IMR-90 (cell line): Measurements from ENCODE around the gene SMYD1. TPM values are rescaled to one million over a fixed set of nuclear protein-coding genes. Genes with fewer than 3 reads are reported as not detected.

Experiments
- ATAC-seq: fragments of 200-7000 bp; cut with Tn5 transposase; 2 replicates; pipeline ENCODE4 v1.9.1; 2020; ENCODE audit warnings: low read depth, mild to moderate bottlenecking, moderate library complexity
- BruUV-seq: library from RNA; stranded (reverse); fragments of 400-500 nt; replicated peaks from 2 replicates; lab custom pipeline; 2021; lab: Mats Ljungman, UMichigan
- CTCF ChIA-PET: fragments of 300-600 bp; formaldehyde crosslinking; extraction: SDS; loops from one replicate; lab custom pipeline; 2021; ENCODE audit warnings: antibody characterized with exemption; lab: Yijun Ruan, JAX
- POLR2A ChIA-PET: fragments of 300-600 bp; sonication (Branson Sonifier 250); formaldehyde crosslinking; loops from one replicate; lab custom pipeline; 2022; ENCODE audit warnings: antibody characterized with exemption; ENCODE audit not compliant: unreplicated experiment; lab: Charles Lee
- DNase-seq: peaks from one replicate; pipeline ENCODE4 v3.0.0; 2013
- H2AFZ ChIP-seq: replicated peaks from 2 replicates; pipeline ENCODE3; 2013; ENCODE audit warnings: low read length, mild to moderate bottlenecking; ENCODE audit not compliant: poor library complexity
- H2AK5ac ChIP-seq: 2 replicates; pipeline ENCODE4 v1.6.1; 2013; ENCODE audit warnings: low read depth, low read length, inconsistent platforms
- H2AK9ac ChIP-seq: replicated peaks from 2 replicates; pipeline ENCODE3; 2013; ENCODE audit warnings: mild to moderate bottlenecking, low read depth, low read length, moderate library complexity; ENCODE audit not compliant: poor library complexity
- H2BK120ac ChIP-seq: 2 replicates; pipeline ENCODE4 v1.6.1; 2013; ENCODE audit warnings: low read depth, low read length, inconsistent platforms
- H2BK15ac ChIP-seq: 3 replicates; pipeline ENCODE4 v1.6.1; 2013; ENCODE audit warnings: low read depth, low read length, inconsistent platforms
- H2BK20ac ChIP-seq: 2 replicates; pipeline ENCODE4 v1.6.1; 2013; ENCODE audit warnings: low read depth, mild to moderate bottlenecking, inconsistent platforms, low read length, moderate library complexity
- H2BK5ac ChIP-seq: 2 replicates; pipeline ENCODE4 v1.6.1; 2013; ENCODE audit warnings: mild to moderate bottlenecking, low read depth, low read length, inconsistent platforms; ENCODE audit not compliant: poor library complexity, severe bottlenecking
- H3K14ac ChIP-seq: replicated peaks from 2 replicates; pipeline ENCODE4 v1.6.1; 2013; ENCODE audit warnings: low read depth, low read length, inconsistent platforms
- H3K18ac ChIP-seq: 2 replicates; pipeline ENCODE4 v1.6.1; 2013; ENCODE audit warnings: low read depth, low read length, control low read depth
- H3K23ac ChIP-seq: 2 replicates; pipeline ENCODE4 v1.6.1; 2013; ENCODE audit warnings: low read depth, low read length, inconsistent platforms
- H3K27ac ChIP-seq: 2 replicates; pipeline ENCODE4 v1.5.1; 2013; ENCODE audit warnings: mild to moderate bottlenecking, control low read depth, low read length; ENCODE audit not compliant: insufficient read depth
- H3K27me3 ChIP-seq: 2 replicates; pipeline ENCODE4 v1.6.1; 2013; ENCODE audit warnings: low read length; ENCODE audit not compliant: control insufficient read depth, insufficient read depth
- H3K36me3 ChIP-seq: 2 replicates; pipeline ENCODE4 v1.6.1; 2013; ENCODE audit warnings: low read length, mixed read lengths; ENCODE audit not compliant: control insufficient read depth, insufficient read depth
- H3K4ac ChIP-seq: 2 replicates; pipeline ENCODE4 v1.6.1; 2013; ENCODE audit warnings: low read depth, low read length, inconsistent platforms
- H3K4me1 ChIP-seq: 2 replicates; pipeline ENCODE4 v1.6.1; 2013; ENCODE audit warnings: low read length, mixed read lengths; ENCODE audit not compliant: control insufficient read depth, insufficient read depth
- H3K4me2 ChIP-seq: 2 replicates; pipeline ENCODE4 v1.6.1; 2013; ENCODE audit warnings: low read depth, mild to moderate bottlenecking, control low read depth, low read length, moderate library complexity
- H3K4me3 ChIP-seq: 2 replicates; pipeline ENCODE4 v1.5.1; 2013; ENCODE audit warnings: low read depth, mild to moderate bottlenecking, control low read depth, low read length, moderate library complexity; ENCODE audit not compliant: insufficient read depth
- H3K56ac ChIP-seq: 2 replicates; pipeline ENCODE4 v1.6.1; 2013; ENCODE audit warnings: low read length, inconsistent platforms; ENCODE audit not compliant: insufficient read depth; ENCODE audit errors: extremely low read depth
- H3K79me1 ChIP-seq, 2 experiments: 2 replicates each; pipeline ENCODE4 v1.6.1; 2013; ENCODE audit warnings: low read length in 2 of 2, inconsistent platforms in 1 of 2, low read depth in 1 of 2
- H3K9ac ChIP-seq: 2 replicates; pipeline ENCODE4 v1.6.1; 2013; ENCODE audit warnings: low read depth, low read length, control low read depth
- H3K9me1 ChIP-seq: 2 replicates; pipeline ENCODE4 v1.6.1; 2013; ENCODE audit warnings: low read length, inconsistent platforms; ENCODE audit not compliant: insufficient read depth
- H3K9me3 ChIP-seq: 2 replicates; pipeline ENCODE4 v1.6.1; 2013; ENCODE audit warnings: low read length; ENCODE audit not compliant: control insufficient read depth, insufficient read depth
- H4K20me1 ChIP-seq: 2 replicates; pipeline ENCODE4 v1.6.1; 2013; ENCODE audit warnings: low read length, inconsistent platforms; ENCODE audit not compliant: insufficient read depth
- H4K5ac ChIP-seq: 2 replicates; pipeline ENCODE4 v1.6.1; 2013; ENCODE audit warnings: mild to moderate bottlenecking, low read depth, low read length, control low read depth
- H4K8ac ChIP-seq, 2 experiments: 2 replicates each; pipeline ENCODE4 v1.6.1; 2013; ENCODE audit warnings: low read depth in 2 of 2, low read length in 2 of 2, control low read depth in 1 of 2, inconsistent platforms in 1 of 2
- H4K91ac ChIP-seq: 2 replicates; pipeline ENCODE4 v1.6.1; 2013; ENCODE audit warnings: low read depth, low read length, inconsistent platforms; ENCODE audit not compliant: insufficient read depth
- MXI1 ChIP-seq: IDR thresholded peaks from 2 replicates; pipeline ENCODE4 v1.6.1; 2012; ENCODE audit warnings: low read depth, mild to moderate bottlenecking, low read length, moderate library complexity, borderline replicate concordance
- NFE2L2 ChIP-seq: fragments of 150-350 bp; IDR thresholded peaks from 2 replicates; pipeline ENCODE4 v1.6.1; 2016; ENCODE audit warnings: low read depth, mild to moderate bottlenecking, low read length
- RCOR1 ChIP-seq: IDR thresholded peaks from 2 replicates; pipeline ENCODE4 v1.6.1; 2012; ENCODE audit warnings: mild to moderate bottlenecking, low read length, improper control_type of control experiment; ENCODE audit not compliant: insufficient replicate concordance
- WGBS, 2 experiments: methylation state at CpG; one replicate each; pipeline versions ENCODE4 v1.1.5 to v1.1.7; 2013; ENCODE audit warnings: missing lambda C conversion rate in 2 of 2; ENCODE audit not compliant: insufficient read length in 1 of 2; ENCODE audit errors: extremely low coverage in 2 of 2; 5-methylcytosine and 5-hydroxymethylcytosine counted together
- dilution Hi-C: fragments of 300-500 bp; cut with HindIII; formaldehyde crosslinking; loops from one replicate; pipeline ENCODE4 v1.14.3; 2018; ENCODE audit warnings: low sequenced_read_pairs; ENCODE audit not compliant: unreplicated experiment
- in situ Hi-C: fragments of 300-500 bp; cut with MboI; formaldehyde crosslinking; loops from 3 replicates; pipeline ENCODE4 v1.14.3; 2019; ENCODE audit warnings: low sequenced_read_pairs, inconsistent platforms, mixed read lengths
- intact Hi-C: fragments of 100-400 bp; cut with micrococcal nuclease; formaldehyde crosslinking; loops from 2 replicates; pipeline ENCODE4 v1.10.0; 2022
- polyA plus RNA-seq, 3 experiments: library from polyadenylated mRNA; depleted of rRNA; stranded (reverse); fragments of >200 nt; gene quantifications; 2 replicates each; pipeline ENCODE4 v1.2.3, GENCODE V29; 2012; ENCODE audit warnings: low replicate concordance in 1 of 3
- total RNA-seq: library from RNA; depleted of rRNA; stranded (reverse); fragments of >200 nt; gene quantifications from 2 replicates; pipeline ENCODE4 v1.2.3, GENCODE V29; 2012

SMYD1 gene
- total and polyA plus RNA-seq, 2 of the 4 experiments (the other 2 are of a cell fraction) = not detected

GRCh38 chr2:88060907-88061275 is 6.7 kb upstream of the SMYD1 start:
- Histone ChIP-seq H2AFZ (no peak overlapping the region), H4K5ac (no peak overlapping the region), H2BK20ac (no peak overlapping the region), H2AK9ac (no peak overlapping the region), H2BK15ac (no peak overlapping the region), H3K79me1 (peaks cover 0 to 6% of the 10 kb centered on the region in 2 experiments; a peak in 2 of 4 replicates), H3K27me3 (peaks cover 13% of the 10 kb centered on the region), H2BK120ac (no peak overlapping the region), H3K4me3 (no peak overlapping the region), H2AK5ac (no peak overlapping the region), H3K4me2 (no peak overlapping the region), H3K9me3 (no peaks in the 10 kb centered on the region), H2BK5ac (no peak overlapping the region), H4K20me1 (no peaks in the 10 kb centered on the region), H3K27ac (no peak overlapping the region), H3K9me1 (peaks cover 5% of the 10 kb centered on the region), H3K9ac (no peak overlapping the region), H4K91ac (no peak overlapping the region), H3K14ac (no peak overlapping the region), H3K4ac (no peak overlapping the region), H3K4me1 (peaks cover 3% of the 10 kb centered on the region), H3K36me3 (no peaks in the 10 kb centered on the region), H3K23ac (no peak overlapping the region), H3K56ac (no peak overlapping the region), H3K18ac (no peak overlapping the region), H4K8ac (no peak overlapping the region)
- WGBS, 2 experiments = no CpG with 5 or more reads among the region's 2 CpGs
- in situ Hi-C loops = loop anchor here (5.0 to 25.0 kb wide), 2 partner anchors 96 to 601 kb away; no protein-coding TSS in a partner anchor
- DNase-seq (no peak), ATAC-seq (no peak)
- ChIA-PET CTCF (interaction anchor here (0.7 to 2.1 kb wide), 9 partner anchors 9 to 130 kb away, joined by 3 to 38 read pairs (median 4); no protein-coding TSS in a partner anchor), POLR2A (no interaction called here)
- dilution Hi-C loops = no loop called here
- no TSS peak for BruUV-seq
- TF ChIP-seq MXI1 = no peak
- no peak for TF ChIP-seq RCOR1
- TF ChIP-seq NFE2L2 = no peak
- intact Hi-C loops = loop anchor here (1.0 to 5.0 kb wide), 3 partner anchors 49 to 126 kb away; no protein-coding TSS in a partner anchor
